T-helper 2 cell (primary cell): ENCODE measurements around the gene DNAH8.

ENCODE experiments used
- DNase-seq, 5 experiments: peaks; one replicate each; pipeline versions ENCODE4 v3.0.0 to v3.0.0-alpha.2; 2012 to 2022

Gene DNAH8

DNA sequence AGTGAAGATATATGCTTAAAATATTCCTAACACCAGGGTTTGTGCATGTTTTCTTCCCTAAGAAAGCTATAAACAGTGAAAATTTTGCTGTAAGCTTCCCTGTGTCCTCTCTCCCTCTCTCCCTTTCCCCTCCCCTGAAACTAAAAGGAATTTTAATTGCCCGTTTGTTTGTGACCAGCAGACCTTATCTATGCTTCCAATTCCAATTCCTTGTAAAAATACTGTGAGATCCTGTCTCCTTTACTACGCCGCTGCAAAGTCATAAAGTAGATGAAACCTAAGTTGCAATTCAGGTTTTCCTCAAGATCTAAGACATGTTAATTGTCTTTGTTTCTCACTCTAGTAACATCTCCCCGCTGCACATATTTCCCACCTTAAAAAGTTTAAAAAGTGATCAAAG lies 82.3 kb downstream of the DNAH8 start:
- no peak for DNase-seq

DNA sequence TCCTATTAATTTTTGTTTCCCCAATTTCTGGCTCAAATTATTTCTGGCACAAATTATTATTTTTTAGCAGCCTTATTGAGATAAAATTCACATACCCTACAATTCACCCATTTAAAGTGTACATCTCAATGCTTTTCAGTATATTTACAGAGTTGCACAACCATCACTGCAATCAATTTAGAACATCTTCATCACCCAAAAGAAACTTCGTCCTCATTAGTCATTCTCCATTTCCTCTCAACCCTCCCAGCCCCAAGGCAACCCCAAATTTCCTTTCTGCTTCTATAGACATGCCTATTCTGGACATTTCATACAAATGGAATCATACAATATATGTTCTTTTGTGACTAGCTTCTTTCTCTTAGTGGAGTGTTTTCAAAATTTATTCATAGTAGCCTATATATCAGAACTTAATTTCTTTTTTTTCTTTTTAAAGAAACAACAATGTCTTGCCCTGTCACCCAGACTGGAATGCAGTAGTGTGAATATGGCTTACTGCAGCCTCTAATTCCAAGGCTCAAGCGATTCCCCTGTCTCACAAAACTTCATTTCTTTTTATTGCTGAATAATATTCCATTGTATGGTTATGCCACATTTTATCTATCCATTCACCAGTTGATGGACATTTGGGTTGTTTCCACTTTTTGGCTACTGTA lies 84.5 kb downstream of the DNAH8 start:
- no peak for DNase-seq

DNA sequence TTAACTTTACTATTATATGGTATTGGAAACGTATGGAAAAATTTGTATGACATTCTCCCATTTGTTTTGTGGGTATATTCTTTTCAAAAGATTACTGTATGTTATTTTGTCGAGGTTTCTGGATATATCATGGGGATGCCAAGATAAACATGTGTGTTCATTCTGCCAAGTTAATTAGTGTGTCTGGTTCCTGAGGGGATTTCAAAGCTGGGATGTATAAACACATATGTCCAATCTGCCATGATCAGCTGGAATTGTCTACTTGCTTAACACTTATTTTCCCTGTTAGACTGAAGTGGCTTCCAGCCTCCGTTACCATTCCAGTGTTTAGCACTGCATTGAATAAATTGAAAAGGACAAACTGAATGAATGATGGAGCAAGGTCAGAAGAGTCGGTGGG lies 86.2 kb downstream of the DNAH8 start:
- no peak for DNase-seq

DNA sequence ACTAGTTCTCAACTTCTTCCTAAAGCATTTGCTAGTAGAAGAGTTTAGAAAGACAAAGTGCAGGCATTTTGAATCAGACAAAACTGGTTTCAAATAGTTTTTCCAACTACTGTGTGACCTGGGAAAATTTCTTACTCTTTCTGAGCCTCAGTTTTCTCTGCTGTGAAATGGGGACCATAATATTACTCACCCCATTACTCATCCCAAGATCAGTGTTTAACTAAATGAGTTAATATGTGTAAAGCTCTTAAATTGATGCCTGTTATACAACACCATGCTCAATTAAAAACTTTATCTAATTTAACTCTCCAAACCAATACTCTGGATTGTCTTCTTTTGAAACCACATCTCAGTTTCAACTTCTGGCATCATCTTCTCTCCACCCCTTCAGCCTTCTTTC lies 87.4 kb downstream of the DNAH8 start:
- no peak for DNase-seq

DNA sequence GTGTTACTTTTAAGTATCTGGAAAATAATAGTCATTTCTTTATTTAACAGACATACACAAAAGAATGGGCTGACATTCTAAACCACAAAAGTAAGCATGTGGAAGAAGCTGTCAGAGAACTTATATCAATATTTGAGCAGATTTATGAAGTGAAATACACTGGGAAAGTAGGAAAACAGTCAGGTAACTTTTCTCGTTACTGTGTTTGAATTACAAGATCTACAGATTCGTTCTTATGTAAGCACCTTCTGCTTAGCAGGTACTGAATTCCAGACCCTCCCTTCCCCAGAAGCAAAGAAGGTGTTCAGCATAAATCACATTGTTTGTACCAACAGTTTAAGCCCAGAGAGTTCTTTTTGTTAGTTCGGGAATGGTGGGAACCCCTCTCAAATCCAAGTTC lies 88.0 kb downstream of the DNAH8 start:
- no peak for DNase-seq

DNA sequence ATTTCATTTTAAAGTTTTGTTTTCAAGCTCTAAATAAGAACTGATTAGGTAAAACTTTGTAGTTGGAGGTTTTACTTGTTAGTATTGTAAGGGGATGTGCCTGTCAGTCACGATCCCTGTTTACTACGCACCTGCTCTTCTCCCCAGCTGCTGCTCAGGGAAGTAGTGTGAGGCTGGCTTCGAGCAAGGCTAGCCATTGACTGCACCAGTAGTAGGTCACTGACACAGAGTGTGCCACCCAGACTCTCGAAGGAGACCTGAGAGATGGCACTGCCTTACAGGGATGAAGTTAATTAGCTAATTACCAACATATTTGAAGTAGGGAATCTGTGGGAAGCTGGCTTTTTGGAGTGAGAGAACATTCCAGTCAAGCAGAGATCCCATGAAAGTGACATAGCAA lies 89.2 kb downstream of the DNAH8 start:
- no peak for DNase-seq

DNA sequence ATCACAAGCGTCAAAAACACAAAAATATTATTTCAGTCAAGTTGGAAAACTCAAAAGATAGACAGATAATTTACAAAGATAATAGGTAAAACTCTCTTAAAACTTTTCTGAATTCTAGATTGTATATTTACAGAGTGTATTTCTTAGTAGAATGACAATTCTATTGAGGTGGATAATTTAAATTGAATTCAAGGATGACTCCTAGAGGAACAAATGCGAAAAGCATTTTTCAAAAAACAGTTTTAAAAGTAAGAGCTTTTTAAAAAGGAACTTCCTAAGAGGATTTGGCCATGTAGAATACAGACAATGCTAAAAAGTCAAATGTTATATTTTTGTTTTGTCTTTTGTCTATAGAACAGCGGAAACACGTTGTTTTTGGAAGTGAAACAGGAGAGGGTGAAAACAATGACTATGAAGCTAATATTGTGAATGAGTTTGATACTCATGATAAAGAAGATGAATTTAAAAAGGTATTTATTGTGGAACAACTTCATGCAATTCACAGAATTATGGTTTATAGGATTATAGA lies 90.1 kb downstream of the DNAH8 start:
- no peak for DNase-seq

DNA sequence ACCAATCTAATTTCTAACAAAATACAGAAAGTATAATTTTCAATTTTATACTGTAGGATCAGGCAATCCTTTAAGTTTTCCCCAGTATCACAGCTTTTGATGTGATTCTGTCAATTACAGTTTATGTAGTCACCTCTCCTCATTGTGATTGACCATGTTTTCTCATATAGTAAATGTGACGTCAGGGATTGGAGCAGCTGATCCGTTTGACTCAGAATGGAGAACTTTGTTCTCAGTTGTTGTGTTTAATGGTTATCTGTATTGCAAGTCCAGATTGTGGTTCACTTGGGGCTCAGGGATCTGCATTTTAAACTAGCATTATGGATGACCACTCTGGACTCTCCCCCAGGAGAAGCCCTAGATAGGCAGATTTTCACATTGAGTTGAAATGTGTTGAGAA lies 90.6 kb downstream of the DNAH8 start:
- DNase-seq: no peak

DNA sequence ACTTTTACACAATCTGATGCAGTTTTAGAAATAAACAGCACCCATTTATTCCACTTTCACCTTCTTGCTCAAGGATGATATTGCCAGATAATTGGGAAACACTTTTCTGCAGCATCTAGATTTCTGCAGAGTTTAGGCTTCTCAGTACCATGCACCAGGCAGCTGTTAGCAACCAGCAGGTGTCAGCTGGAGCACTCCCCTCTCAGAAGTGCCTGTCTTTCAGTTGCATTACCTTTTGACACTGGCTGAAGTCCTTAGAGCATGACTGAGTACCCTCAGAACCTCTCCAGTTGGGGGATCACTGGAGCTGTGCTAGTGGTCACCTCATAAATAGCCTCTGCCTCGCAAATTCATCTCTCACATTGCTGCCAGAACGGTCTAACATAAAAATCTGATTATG lies 91.2 kb downstream of the DNAH8 start:
- no peak for DNase-seq

DNA sequence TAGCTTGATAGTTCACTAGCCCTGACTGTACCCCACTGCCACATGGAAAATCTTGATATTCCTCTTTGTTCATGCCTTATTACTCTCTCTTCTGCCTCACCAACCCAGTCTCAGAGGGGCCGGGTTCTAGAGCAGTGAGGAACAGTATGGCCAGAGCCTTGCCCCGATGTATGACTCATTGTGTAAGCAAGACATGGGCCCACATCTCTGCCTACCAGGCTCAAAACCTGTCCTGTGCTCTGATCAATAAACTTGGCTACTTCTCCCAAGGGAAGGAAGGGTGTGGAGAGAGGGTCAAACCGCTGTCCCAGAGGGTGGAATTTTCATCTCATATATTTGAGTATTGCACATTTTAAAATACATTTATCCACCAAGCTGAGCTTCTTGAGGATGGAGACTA lies 91.7 kb downstream of the DNAH8 start:
- no peak for DNase-seq

DNA sequence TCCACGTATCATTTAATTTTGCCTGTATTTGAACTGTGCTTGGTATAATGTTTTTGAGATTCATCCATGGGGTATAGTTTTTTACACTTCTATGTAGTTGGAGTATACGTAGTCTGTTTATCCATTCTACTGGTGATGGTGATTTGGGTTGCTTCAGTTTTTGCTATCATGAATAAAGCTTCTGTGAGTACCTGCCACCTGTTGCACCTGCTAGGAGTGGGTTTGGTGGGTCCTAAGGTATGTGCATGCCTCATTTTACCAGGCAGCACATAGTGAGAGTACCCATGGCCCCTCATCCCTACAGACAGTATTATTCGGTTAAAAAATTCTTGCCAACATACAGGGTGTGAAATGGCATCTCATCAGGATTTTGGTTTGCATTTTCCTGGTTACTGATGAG lies 92.9 kb downstream of the DNAH8 start:
- no peak for DNase-seq

DNA sequence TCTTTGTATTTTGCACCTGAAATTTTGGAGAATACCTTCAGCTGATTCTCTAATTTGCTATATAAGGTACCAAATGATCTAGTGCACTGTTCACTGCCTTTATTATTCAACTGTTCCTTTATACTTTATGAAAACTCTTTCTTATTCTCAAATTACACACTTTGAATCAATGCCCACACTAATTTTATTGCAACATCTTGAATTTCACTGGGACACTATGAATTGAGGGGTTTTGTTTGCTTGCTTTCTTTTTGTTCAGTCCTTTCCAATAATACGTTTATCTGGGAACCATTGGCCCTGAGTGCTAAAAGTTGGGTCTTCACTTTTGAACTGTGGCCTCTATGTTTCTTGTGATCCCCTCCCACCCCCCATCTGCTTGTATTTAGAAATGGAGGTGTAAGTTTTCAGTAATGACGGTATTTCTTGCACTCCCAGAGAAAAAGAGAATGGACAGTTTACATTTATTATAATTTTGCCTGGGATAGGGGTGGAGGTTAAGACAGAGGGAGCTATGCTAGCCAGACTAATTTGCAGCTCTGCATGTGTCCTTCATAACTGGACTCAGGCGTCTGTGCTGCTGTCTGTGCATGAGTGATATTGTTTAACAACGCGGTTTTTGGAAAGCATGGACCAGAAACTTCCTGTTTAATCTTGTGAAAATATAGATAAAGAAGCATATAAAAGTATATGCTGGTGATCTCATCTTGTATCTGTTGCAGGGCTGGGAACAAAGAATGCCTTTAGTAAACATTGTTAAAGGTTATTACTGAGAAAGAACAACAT lies 98.1 kb downstream of the DNAH8 start:
- DNase-seq: no peak

DNA sequence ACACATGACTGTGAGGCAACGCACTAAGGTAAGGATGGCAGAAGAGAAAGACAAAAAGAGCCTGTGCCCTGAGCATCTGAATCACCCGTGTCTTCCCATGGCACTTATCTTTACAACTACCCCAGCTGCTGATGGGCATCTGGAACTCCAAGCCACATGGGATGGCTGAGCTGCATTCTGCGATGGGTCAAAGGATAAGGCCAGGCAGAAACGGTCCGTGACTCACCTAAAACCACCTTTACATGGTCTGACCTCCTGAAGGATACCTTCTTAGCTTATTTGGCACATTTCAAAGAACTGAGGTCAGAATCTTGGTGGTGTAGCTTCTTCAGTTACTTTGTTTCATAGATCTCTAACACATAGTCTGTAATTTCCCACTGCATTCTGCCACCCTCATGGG lies 99.7 kb downstream of the DNAH8 start:
- DNase-seq: no peak

DNA sequence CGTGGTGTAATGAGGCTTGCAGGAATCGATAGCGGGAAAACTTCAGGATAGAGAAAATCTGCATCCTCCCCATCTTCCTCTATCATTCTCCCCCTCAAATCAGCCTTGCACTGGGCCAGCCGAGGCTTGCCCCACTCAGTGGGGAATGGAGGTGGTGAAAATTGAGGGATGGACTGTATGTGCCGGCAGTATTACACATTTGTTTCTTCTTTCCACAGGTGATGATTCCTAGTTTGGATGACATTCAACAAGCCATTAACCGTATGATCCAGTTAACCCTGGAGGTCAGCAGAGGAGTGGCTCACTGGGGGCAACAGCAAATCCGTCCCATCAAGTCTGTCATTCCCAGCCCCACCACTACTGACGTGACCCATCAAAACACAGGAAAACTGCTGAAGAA lies 100.1 kb downstream of the DNAH8 start:
- no peak for DNase-seq

DNA sequence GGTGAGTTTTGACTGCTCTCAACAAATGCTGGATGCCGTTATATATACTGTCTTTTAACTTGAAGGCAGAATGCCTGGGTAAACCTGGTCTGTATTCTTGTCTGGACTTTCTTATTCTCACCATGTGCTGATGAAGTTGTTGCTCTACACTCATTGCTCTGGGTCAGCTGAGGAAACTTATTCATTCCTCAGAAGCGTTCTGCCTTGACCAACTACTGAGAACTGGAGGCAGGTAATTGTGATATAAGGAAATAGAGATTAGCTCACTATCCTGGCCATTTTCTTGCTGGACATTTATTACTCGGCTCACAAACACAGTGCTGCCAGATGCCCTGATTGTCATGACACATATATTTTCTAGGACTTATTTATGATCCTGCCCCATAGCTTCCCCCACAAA lies 103.6 kb downstream of the DNAH8 start:
- no peak for DNase-seq

DNA sequence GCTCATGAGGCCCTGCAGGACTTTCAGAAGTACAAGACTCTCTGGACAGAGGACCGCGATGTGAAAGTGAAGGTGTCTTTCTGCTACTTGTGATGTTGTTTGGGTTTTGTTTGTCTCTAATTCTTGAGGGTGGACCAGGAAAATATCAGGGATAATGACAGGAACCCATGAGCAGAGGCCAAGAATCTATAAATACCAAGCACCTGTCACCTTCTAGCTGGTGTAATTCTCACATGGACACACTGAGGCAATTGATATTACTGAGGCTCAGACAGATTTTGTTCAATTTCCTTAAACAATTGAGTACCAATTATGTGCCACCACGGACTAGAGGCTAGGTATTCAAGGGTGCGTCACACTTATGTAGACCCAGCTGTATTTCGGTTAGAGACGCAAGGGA lies 107.9 kb downstream of the DNAH8 start:
- no peak for DNase-seq

DNA sequence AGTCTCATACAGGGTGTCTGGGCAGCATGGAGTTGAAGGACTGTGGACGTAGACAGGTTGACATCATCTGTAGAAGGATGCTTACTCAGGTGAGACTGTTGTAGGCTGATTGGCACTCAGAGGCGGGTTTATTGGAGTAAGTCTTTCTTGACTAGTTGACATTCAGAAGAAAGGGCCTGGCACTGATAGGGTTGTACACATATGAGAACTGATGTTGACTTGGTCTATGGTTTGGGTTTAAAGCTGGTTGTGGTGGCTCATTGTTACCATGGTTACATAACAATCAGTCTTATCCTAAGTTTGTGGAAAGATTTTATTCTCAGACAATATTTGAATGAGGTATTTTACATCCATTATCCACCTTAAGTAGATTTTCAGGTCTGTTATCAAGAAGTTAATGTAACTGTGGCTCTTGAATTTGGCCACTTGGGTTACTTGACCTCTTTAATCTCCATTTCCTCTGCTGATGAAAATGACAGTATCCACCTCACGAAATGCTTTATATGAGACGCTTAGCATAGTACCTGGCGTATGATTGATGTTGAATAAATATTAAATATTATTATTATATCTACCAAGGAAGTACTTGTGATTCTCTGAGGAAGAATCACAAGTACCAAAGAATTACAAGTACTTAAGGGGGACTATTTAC lies 109.3 kb downstream of the DNAH8 start:
- no peak for DNase-seq

DNA sequence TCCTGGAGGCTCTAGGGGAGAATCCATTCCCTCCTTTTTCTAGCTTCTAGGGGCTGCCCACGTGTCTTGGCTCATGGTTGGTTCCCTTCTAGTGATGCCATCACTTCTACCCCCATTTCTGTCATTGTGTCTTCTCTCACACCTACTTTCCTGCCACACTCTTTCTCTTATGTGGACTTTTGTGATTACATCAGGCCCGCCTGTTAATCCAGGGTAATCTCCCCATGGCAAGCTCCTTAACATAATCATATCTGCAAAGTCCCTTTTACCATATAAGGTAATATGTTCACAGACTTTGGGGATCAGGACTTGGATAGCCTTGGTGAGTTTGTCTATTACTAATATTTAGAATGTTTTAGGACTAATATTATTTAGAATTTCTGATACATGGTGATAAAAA lies 111.9 kb downstream of the DNAH8 start:
- no peak for DNase-seq

DNA sequence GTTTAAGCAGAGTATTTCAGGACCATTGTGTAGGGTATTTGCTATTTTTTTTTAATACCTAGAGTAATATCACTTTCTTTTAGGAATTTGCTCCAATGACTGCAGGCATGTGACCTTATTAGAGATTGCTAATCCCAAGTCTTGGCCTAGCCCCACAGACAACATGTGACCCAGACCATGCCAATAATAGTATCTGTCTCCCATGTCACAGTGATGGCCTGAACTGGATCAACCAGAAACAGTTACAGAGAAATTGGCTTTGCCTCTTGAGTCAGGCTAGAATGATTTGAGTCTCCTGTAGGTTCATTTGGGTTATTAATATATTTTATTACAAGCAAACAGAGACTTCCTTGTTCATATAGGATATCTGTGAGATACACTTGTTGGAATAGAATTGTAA lies 116.8 kb downstream of the DNAH8 start:
- no peak for DNase-seq

DNA sequence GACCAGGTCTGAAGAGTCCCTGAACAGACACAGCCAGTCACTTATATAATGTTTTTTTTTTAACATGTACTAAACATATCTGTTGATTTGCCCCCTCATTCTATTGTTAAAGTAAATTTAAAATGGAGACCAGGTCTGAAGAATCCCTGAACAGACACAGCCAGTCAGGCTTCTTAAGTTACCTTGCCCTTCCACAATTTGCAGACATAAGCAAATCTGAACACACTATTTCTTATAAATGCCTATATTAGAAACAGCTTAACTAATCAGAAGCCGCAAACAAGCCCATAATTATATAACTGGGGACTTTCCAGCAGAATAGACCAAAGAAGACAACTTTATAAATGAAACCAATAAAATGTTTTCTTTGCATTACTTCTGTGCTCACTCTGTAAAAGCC lies 118.2 kb downstream of the DNAH8 start:
- no peak for DNase-seq

DNA sequence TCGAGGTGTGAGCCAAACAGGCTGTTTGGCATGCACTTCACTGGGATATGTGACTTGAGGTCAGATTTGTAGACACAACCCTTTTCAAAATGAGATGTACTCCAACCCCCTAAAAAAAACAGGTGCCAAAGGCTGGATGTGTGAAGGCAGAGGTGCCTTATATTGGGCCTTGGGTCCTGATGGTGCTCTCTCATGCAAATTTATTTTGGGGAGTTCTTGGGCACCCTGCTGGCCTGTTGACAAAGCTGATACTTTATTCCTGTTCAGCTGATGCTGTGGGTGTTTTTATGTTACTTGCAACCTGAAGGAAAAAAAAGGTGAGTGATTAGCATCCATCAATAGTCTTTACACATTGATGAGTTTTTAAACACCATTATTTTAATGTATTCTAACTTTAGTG lies 121.5 kb downstream of the DNAH8 start:
- no peak for DNase-seq

DNA sequence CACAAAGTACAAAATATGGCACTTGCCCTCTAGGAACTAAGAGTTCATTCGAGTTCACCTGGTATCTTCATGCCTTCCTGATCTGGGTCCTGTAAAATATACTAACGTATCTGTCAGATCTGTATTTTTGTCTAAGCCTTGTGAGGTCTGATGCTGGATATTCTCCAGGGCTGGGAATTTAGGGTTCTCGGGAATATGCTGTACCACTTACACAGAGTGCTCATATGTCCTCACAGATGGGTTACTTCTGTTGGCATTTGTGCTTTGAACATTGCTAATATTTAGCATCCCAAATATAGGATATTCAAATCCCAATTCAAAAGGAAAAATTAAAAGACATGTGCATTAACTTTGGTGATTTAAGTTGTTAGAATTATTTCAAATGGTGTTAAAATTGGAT lies 122.0 kb downstream of the DNAH8 start:
- no peak for DNase-seq

DNA sequence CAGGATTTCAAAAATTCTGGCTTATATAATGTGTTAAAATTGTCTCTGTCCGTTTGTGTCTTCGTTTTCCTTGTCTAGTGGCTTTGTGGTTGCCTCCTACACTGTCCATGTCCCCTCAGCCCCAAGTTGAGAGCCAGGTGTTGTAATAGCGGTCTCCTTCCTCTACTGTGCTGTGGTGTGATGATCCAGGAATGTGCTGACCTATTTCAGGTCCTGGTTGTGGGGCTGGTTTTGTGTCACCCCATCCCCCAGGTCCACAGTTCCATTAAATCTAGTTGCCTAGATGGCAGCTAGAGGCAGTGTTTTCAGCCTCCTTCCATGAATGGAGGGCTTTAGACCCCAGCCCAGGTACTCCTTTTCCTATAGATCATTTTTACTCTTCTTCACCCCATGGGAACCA lies 128.7 kb downstream of the DNAH8 start:
- DNase-seq: no peak

DNA sequence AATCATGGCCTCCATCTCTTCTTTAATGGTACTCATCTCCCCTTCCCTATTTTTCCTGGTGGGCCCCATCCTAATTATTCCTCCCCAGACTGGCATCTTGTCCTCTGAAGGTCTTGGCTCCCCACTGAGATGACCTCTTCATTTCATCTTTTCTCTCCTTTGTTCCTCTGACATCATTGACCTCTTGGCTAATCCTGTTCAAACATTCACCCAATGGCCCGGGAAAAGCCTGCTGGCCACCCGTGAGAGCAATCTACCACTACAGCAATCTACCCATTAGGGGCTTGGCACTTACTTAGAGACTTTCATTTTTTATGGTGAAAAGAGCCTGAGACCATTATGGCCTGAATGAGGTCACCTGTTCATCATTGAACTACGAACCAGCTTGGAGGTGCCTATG lies 130.8 kb downstream of the DNAH8 start:
- no peak for DNase-seq
